HCT116 (cell line): ENCODE measurements around the gene RNF130. TPM values are rescaled to one million over a fixed set of nuclear protein-coding genes. Genes with fewer than 3 reads are reported as not detected.

Experiments used
- ATAC-seq: fragments of 200-7000 bp; cut with Tn5 transposase; 2 replicates; pipeline ENCODE4 v1.9.1; 2020; ENCODE audit warnings: mild to moderate bottlenecking, moderate library complexity
- BruUV-seq: library from RNA; stranded (reverse); fragments of 400-500 nt; replicated peaks from 2 replicates; lab custom pipeline; 2021; lab: Mats Ljungman, UMichigan
- CTCF ChIA-PET: fragments of 300-600 bp; sonication (Branson Sonifier 250); formaldehyde crosslinking; loops from one replicate; lab custom pipeline; 2021; ENCODE audit warnings: antibody characterized with exemption; lab: Charles Lee
- POLR2A ChIA-PET: fragments of 300-600, 350-600 bp; sonication (Branson Sonifier 250); formaldehyde crosslinking; loops from one replicate; lab custom pipeline; 2021; ENCODE audit warnings: antibody characterized with exemption; lab: Charles Lee
- RAD21 ChIA-PET, 2 experiments: fragments of 300-600 bp; sonication (Branson Sonifier 250); formaldehyde crosslinking; loops; one replicate each; lab custom pipeline; 2023; ENCODE audit warnings: low total read pairs in 2 of 2; ENCODE audit not compliant: uncharacterized antibody in 2 of 2, unreplicated experiment in 2 of 2, low non-redundant PET in 1 of 2; lab: Charles Lee
- DNase-seq: peaks from one replicate; pipeline ENCODE4 v3.0.0-alpha.2; 2010; ENCODE audit warnings: low read depth, low spot score
- H2AFZ ChIP-seq: fragments of 200-600 bp; shearing (Covaris generic), sonication (generic); 2 replicates; pipeline ENCODE4 v1.6.1; 2017; ENCODE audit warnings: low read depth, mixed run types, mixed read lengths, antibody characterized with exemption, low read length; ENCODE audit not compliant: poor library complexity, severe bottlenecking
- H3K27ac ChIP-seq: 2 replicates; pipeline ENCODE4 v1.5.1; 2012; ENCODE audit warnings: low read depth, low read length
- H3K27me3 ChIP-seq: fragments of 200-600 bp; sonication (generic); 2 replicates; pipeline ENCODE4 v1.6.1; 2016; ENCODE audit warnings: mixed run types, low read length, mixed read lengths; ENCODE audit not compliant: insufficient read depth
- H3K36me3 ChIP-seq, 2 experiments: fragments of 200-500 bp in 1 of 2; fragments of 200-600 bp in 1 of 2; sonication (Bioruptor generic) in 1 of 2; sonication (generic) in 1 of 2; 2 replicates each; pipeline versions ENCODE4 v1.5.1 to v1.6.1; 2014 to 2016; ENCODE audit warnings: low read length in 2 of 2, inconsistent platforms in 1 of 2, mixed read lengths in 1 of 2, mixed run types in 1 of 2; ENCODE audit not compliant: insufficient read depth in 2 of 2, control insufficient read depth in 1 of 2
- H3K4me1 ChIP-seq, 2 experiments: fragments of 200-600 bp in 1 of 2; sonication (generic) in 1 of 2; 2 replicates each; pipeline versions ENCODE4 v1.5.1 to v1.6.1; 2012 to 2017; ENCODE audit warnings: low read length in 2 of 2, inconsistent platforms in 1 of 2, mild to moderate bottlenecking in 1 of 2, mixed read lengths in 1 of 2, mixed run types in 1 of 2, moderate library complexity in 1 of 2; ENCODE audit not compliant: insufficient read depth in 2 of 2, control insufficient read depth in 1 of 2
- H3K4me2 ChIP-seq: fragments of 200-600 bp; sonication (generic); 2 replicates; pipeline ENCODE4 v1.6.1; 2017; ENCODE audit warnings: mixed run types, low read length, mixed read lengths
- H3K4me3 ChIP-seq, 2 experiments: fragments of 200-600 bp in 1 of 2; sonication (generic) in 1 of 2; replicated peaks in 1 of 2; 2 replicates each; pipeline ENCODE4 v1.5.1; 2011 to 2016; ENCODE audit warnings: low read length in 2 of 2, control low read depth in 1 of 2, low read depth in 1 of 2, mild to moderate bottlenecking in 1 of 2, mixed read lengths in 1 of 2, mixed run types in 1 of 2
- H3K79me2 ChIP-seq: fragments of 200-600 bp; sonication (generic); 2 replicates; pipeline ENCODE4 v1.6.1; 2017; ENCODE audit warnings: mild to moderate bottlenecking, mixed run types, low read length, moderate library complexity, mixed read lengths; ENCODE audit not compliant: insufficient read depth
- H3K9ac ChIP-seq: fragments of 200-600 bp; sonication (generic); 2 replicates; pipeline ENCODE4 v1.6.1; 2016; ENCODE audit warnings: low read length, mixed read lengths
- H3K9me2 ChIP-seq: fragments of 200-600 bp; sonication (generic), shearing (Covaris generic); 2 replicates; pipeline ENCODE4 v1.6.1; 2017; ENCODE audit warnings: mixed run types, mild to moderate bottlenecking, moderate library complexity; ENCODE audit not compliant: insufficient read depth
- H3K9me3 ChIP-seq, 2 experiments: fragments of 200-500 bp in 1 of 2; fragments of 200-600 bp in 1 of 2; sonication (Bioruptor generic) in 1 of 2; sonication (generic) in 1 of 2; 2 replicates each; pipeline ENCODE4 v1.6.1; 2014 to 2017; ENCODE audit warnings: low read length in 2 of 2, mixed read lengths in 2 of 2, inconsistent platforms in 1 of 2, low read depth in 1 of 2, mild to moderate bottlenecking in 1 of 2, mixed run types in 1 of 2, moderate library complexity in 1 of 2; ENCODE audit not compliant: control insufficient read depth in 1 of 2, insufficient read depth in 1 of 2
- H4K20me1 ChIP-seq: fragments of 200-600 bp; sonication (generic), shearing (Covaris generic); 2 replicates; pipeline ENCODE4 v1.6.1; 2017; ENCODE audit warnings: mixed run types, mild to moderate bottlenecking, moderate library complexity; ENCODE audit not compliant: insufficient read depth
- CEBPB ChIP-seq: IDR thresholded peaks from 2 replicates; pipeline ENCODE4 v1.6.1; 2012; ENCODE audit warnings: low read depth
- CTCF ChIP-seq, 3 experiments: fragments of 200-600 bp in 1 of 3; sonication (generic) in 1 of 3; IDR thresholded peaks in 2 of 3; conservative IDR thresholded peaks in 1 of 3; 2 replicates each; pipeline ENCODE4 v1.5.1; 2012 to 2017; ENCODE audit warnings: low read depth in 2 of 3, low read length in 2 of 3, antibody characterized with exemption in 1 of 3, borderline replicate concordance in 1 of 3, control low read depth in 1 of 3, mild to moderate bottlenecking in 1 of 3, mixed read lengths in 1 of 3, mixed run types in 1 of 3, moderate library complexity in 1 of 3; ENCODE audit not compliant: insufficient read depth in 1 of 3
- EGR1 ChIP-seq: IDR thresholded peaks from 2 replicates; pipeline ENCODE4 v1.6.1; 2012; ENCODE audit warnings: low read depth
- ELF1 ChIP-seq: IDR thresholded peaks from 2 replicates; pipeline ENCODE4 v1.6.1; 2012; ENCODE audit warnings: low read depth, borderline replicate concordance
- EZH2 ChIP-seq: fragments of 200-600 bp; sonication (generic); IDR thresholded peaks from 2 replicates; pipeline ENCODE4 v1.6.1; 2017; ENCODE audit warnings: antibody characterized with exemption, mixed run types
- EZH2phosphoT487 ChIP-seq: fragments of 200-600 bp; IDR thresholded peaks from 2 replicates; pipeline ENCODE4 v1.6.1; 2018; ENCODE audit warnings: antibody characterized with exemption, borderline replicate concordance
- RAD21 ChIP-seq: IDR thresholded peaks from 2 replicates; pipeline ENCODE4 v1.6.1; 2012; ENCODE audit warnings: low read depth, mild to moderate bottlenecking
- SRF ChIP-seq: IDR thresholded peaks from 2 replicates; pipeline ENCODE4 v1.6.1; 2012; ENCODE audit warnings: low read depth
- TCF7L2 ChIP-seq: IDR thresholded peaks from 2 replicates; pipeline ENCODE4 v1.7.0; 2011; ENCODE audit warnings: borderline replicate concordance, inconsistent platforms; ENCODE audit not compliant: insufficient read depth, insufficient read length; ENCODE audit errors: extremely low read depth
- ZFX ChIP-seq: fragments of 450-650 bp; IDR thresholded peaks from 2 replicates; pipeline ENCODE4 v1.6.1; 2017
- intact Hi-C: fragments of 100-400 bp; cut with micrococcal nuclease; formaldehyde crosslinking; loops from 2 replicates; pipeline ENCODE4 v1.10.0; 2022
- total RNA-seq: library from RNA; stranded (reverse); gene quantifications from one replicate; pipeline ENCODE4 v1.2.1, GENCODE V29; 2021; ENCODE audit not compliant: unreplicated experiment
- TF ChIP-seq, protein P1 (sequence below): IDR thresholded peaks from 2 replicates; pipeline ENCODE4 v1.6.1; 2011; ENCODE audit warnings: mild to moderate bottlenecking, low read length, moderate library complexity; ENCODE audit not compliant: insufficient replicate concordance; ENCODE audit errors: extremely low read depth

RNF130 gene
- total RNA-seq, 1 experiment from 2014 or later = 34.9 TPM

GRCh38 chr5:180071531-180072255 lies at the start of gene RNF130 (continued):
- TF ChIP-seq CTCF (IDR thresholded peaks at IDR 0.05 in 2 of 3, conservative IDR thresholded peaks at IDR 0.05 in 1 of 3; ENCODE audit: borderline replicate concordance in 1 of 3, insufficient read depth in 1 of 3, low read depth in 2 of 3, low read length in 2 of 3) (no peak), ZFX (peak; percentile 77), SRF (no peak), TCF7L2 (no peak), EZH2 (no peak)

DNA sequence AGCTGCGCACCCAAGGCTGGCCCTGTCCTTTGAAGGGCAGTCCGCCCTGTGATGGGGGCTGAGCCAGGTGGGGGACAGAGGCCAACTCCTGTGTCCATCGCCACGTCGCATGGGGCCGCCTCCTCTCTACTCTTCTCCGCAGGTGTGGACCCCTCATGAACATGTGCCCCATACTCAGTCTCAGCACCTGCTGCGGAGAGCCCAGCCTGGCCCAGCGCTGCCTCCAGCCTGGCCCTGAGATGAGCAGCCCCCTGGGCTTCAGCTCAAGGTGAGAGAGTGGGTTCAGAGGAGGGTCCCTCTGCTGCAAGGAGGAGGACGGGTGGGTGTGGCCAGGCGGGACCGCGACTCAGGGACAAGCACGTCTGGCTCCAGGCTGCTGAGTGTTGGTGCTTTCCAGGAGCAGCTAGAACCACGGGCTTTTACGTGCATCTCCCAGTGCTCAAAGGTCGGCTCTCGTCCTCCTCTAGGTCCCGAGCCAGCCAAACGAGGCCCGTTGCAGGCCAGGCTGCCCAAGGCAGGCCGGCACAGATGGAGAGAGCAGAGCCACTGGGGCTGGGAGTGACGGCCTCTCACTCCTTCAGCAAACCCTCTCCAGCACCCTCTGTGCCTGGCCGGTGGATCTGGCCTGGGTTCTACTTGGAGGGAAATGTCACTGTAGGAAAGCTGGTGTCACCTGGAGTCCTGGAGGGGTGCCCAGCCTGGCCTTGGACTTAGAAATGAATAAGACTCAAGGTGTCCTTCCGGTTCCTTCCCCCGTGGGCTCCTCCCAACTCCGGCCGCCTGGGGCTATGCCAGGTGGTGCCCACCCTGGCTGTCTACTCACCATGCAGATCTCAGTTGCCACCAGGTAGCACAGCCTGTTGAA lies 48.9 kb upstream of the RNF130 start:
- H2AFZ ChIP-seq = no peak overlapping the region
- DNase-seq (no peak), ATAC-seq (no peak)
- H3K4me1 ChIP-seq = peaks cover 0 to 5% of the 10 kb centered on the region in 2 experiments; a peak in 1 of 4 replicates
- RAD21 ChIA-PET = no interaction called here
- no peak overlapping the region for H3K4me2 ChIP-seq
- intact Hi-C loops = loop anchor here (10.0 kb wide), 1 partner anchor 174 kb away; the partner anchor contains the start of gene MAPK9
- H3K4me3 ChIP-seq = no peak overlapping the region
- no peak for TF ChIP-seq RAD21
- no peak for TF ChIP-seq EGR1
- no peak for TF ChIP-seq EZH2phosphoT487
- TF ChIP-seq ELF1 = no peak
- TF ChIP-seq, protein P1, sequence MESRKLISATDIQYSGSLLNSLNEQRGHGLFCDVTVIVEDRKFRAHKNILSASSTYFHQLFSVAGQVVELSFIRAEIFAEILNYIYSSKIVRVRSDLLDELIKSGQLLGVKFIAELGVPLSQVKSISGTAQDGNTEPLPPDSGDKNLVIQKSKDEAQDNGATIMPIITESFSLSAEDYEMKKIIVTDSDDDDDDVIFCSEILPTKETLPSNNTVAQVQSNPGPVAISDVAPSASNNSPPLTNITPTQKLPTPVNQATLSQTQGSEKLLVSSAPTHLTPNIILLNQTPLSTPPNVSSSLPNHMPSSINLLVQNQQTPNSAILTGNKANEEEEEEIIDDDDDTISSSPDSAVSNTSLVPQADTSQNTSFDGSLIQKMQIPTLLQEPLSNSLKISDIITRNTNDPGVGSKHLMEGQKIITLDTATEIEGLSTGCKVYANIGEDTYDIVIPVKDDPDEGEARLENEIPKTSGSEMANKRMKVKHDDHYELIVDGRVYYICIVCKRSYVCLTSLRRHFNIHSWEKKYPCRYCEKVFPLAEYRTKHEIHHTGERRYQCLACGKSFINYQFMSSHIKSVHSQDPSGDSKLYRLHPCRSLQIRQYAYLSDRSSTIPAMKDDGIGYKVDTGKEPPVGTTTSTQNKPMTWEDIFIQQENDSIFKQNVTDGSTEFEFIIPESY = no peak
- TF ChIP-seq ZFX = no peak
- TF ChIP-seq CEBPB = no peak
- no peaks in the 10 kb centered on the region for H3K9me2 ChIP-seq
- no peaks in the 10 kb centered on the region for H4K20me1 ChIP-seq
- CTCF ChIA-PET = no interaction called here
- POLR2A ChIA-PET = no interaction called here
- no peaks in the 10 kb centered on the region for H3K9me3 ChIP-seq
- no peak overlapping the region for H3K9ac ChIP-seq
- no peaks in the 10 kb centered on the region for H3K36me3 ChIP-seq
- BruUV-seq = no TSS peak
- H3K27me3 ChIP-seq = no peaks in the 10 kb centered on the region
- no peak overlapping the region for H3K27ac ChIP-seq
- no peaks in the 10 kb centered on the region for H3K79me2 ChIP-seq
